ENCODE measurements around the gene SORCS2.

GRCh38 chr4:7390336-7390735, 198.0 kb downstream of the SORCS2 start:
- TF ChIP-seq CTCF (conservative IDR thresholded peaks at IDR 0.05; ENCODE audit: low read depth, low read length) (no peak), EZH2 (IDR thresholded peaks at IDR 0.05; ENCODE audit: borderline replicate concordance, low read depth, low read length, poor library complexity, severe bottlenecking) (no peak)

Data from A673 (cell line).